T-helper 1 cell treated with Interleukin-12 subunit alpha and Interleukin-12 subunit beta and Interleukin-4 antibody, amounts not matched to agents 30 μg/mL and 1 μg/mL, for 36 hours (primary cell): ENCODE results near the gene HLA-DOB.

Experiments
- H3K27ac Mint-ChIP-seq: one replicate; pipeline ENCODE4 v1.8.0; 2021; ENCODE audit warnings: mild to moderate bottlenecking, mixed read lengths
- H3K27me3 Mint-ChIP-seq: one replicate; pipeline ENCODE4 v1.8.0; 2021; ENCODE audit warnings: low read depth, mixed read lengths
- H3K36me3 Mint-ChIP-seq: one replicate; pipeline ENCODE4 v1.8.0; 2021; ENCODE audit warnings: low read depth, mixed read lengths
- H3K4me1 Mint-ChIP-seq: one replicate; pipeline ENCODE4 v1.8.0; 2021; ENCODE audit warnings: low read depth, mixed read lengths
- H3K4me3 Mint-ChIP-seq: one replicate; pipeline ENCODE4 v1.8.0; 2021; ENCODE audit warnings: mild to moderate bottlenecking, moderate library complexity, mixed read lengths
- H3K9me3 Mint-ChIP-seq: one replicate; pipeline ENCODE4 v1.8.0; 2021; ENCODE audit warnings: mixed read lengths

The HLA-DOB gene

DNA sequence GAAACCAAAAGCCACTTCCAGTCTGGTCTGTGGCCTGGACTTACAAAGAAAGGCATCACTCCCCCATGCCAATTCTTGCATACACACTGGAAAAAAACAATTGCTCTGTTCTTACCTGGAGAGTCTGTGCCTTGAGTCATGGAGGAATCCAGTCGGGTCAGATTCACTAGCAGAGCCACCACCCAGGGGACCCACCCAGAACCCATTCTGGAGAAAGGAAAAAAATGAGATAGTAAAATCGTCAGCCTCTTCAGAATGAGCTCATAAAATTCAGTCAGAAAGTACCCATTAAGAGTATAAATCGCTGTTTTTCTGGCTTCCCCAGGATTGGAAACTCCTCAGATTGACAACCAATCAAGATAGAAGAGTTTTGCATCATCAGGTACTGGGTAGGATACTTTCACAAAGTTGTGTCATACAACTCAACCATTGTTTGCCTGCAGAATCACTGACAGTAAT, at the start of gene HLA-DOB:
HLA-DOB (minus strand) TSS at position 257 of the 459 bp plus-strand sequence; CDS start at position 206, 51 bp downstream.
- H3K27ac Mint-ChIP-seq = no peak within 1 kb of the TSS
- H3K36me3 Mint-ChIP-seq = peaks cover 13% of the 10 kb centered on the region
- H3K27me3 Mint-ChIP-seq = no peaks in the 10 kb centered on the region
- H3K9me3 Mint-ChIP-seq = no peaks in the 10 kb centered on the region
- H3K4me1 Mint-ChIP-seq = peaks cover 4% of the 10 kb centered on the region
- no peak within 1 kb of the TSS for H3K4me3 Mint-ChIP-seq

DNA sequence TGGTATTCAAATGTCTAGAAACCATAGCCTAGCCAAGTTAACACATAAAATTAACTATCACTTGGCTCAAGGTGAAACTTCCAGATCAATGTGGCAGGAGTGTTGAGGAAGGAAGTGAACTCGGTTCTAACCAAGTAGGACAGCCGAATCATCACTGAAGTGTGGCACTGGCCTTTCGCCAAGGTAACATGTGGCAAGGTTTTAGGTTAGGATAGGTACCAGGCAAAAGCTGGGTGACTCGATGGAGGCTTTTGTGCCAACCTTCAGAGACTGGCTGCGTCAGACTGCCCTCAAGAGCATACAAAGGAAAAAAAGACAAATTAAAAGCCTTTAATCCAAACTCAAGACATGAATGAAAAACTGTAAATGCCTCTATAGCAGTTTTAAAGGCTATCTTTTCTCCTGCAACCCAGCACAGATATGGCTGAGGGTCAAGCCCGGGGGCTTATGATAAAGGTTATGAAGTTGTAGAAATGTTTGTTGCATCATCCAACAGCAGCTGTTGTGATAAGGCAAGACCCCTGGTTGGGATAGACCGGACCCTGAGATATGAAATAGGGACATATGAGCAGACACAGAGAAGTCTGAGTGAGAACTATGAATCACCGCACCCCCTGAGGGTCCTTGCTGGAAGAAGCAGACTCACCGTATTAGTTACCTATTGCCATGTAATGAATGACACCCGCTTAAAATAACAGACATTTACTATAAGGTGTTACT, 49.1 kb upstream of the HLA-DOB start:
- Mint-ChIP-seq H3K27me3 (peaks cover 5% of the 10 kb centered on the region), H3K4me1 (peaks cover 35% of the 10 kb centered on the region), H3K27ac (peak overlapping the region; percentile 36), H3K4me3 (no peak overlapping the region), H3K36me3 (peaks cover 19% of the 10 kb centered on the region), H3K9me3 (no peaks in the 10 kb centered on the region)

GRCh38 chr6:32862725-32863124, 45.9 kb upstream of the HLA-DOB start:
- Mint-ChIP-seq H3K9me3 (no peaks in the 10 kb centered on the region), H3K27ac (no peak overlapping the region), H3K36me3 (peaks cover 44% of the 10 kb centered on the region), H3K4me1 (peaks cover 56% of the 10 kb centered on the region), H3K27me3 (no peaks in the 10 kb centered on the region), H3K4me3 (no peak overlapping the region)

- H3K27ac Mint-ChIP-seq = peak overlapping the region; percentile 26
- peaks cover 51% of the 10 kb centered on the region for H3K4me1 Mint-ChIP-seq
- H3K36me3 Mint-ChIP-seq = peaks cover 60% of the 10 kb centered on the region
- H3K4me3 Mint-ChIP-seq = no peak overlapping the region
- no peaks in the 10 kb centered on the region for H3K27me3 Mint-ChIP-seq
- no peaks in the 10 kb centered on the region for H3K9me3 Mint-ChIP-seq
Observed at GRCh38 chr6:32860674-32861073, 43.9 kb upstream of the HLA-DOB start.

GRCh38 chr6:32858194-32858593, 41.4 kb upstream of the HLA-DOB start:
- H3K9me3 Mint-ChIP-seq = no peaks in the 10 kb centered on the region
- peaks cover 48% of the 10 kb centered on the region for H3K4me1 Mint-ChIP-seq
- H3K27ac Mint-ChIP-seq = peak overlapping the region; percentile 4

GRCh38 chr6:32857156-32857891, 40.5 kb upstream of the HLA-DOB start:
- peak overlapping the region; percentile 12 for H3K4me3 Mint-ChIP-seq
- H3K27me3 Mint-ChIP-seq = no peaks in the 10 kb centered on the region
- H3K9me3 Mint-ChIP-seq = no peaks in the 10 kb centered on the region
- peaks cover 45% of the 10 kb centered on the region for H3K4me1 Mint-ChIP-seq
- H3K36me3 Mint-ChIP-seq = peaks cover 74% of the 10 kb centered on the region
- H3K27ac Mint-ChIP-seq = peak overlapping the region; percentile 23

More at GRCh38 chr6:32858194-32858593, 41.4 kb upstream of the HLA-DOB start:
- Mint-ChIP-seq H3K4me3 (no peak overlapping the region), H3K27me3 (no peaks in the 10 kb centered on the region), H3K36me3 (peaks cover 71% of the 10 kb centered on the region)

- Mint-ChIP-seq H3K4me3 (peak overlapping the region; percentile 95), H3K9me3 (no peaks in the 10 kb centered on the region), H3K36me3 (peaks cover 78% of the 10 kb centered on the region), H3K27me3 (no peaks in the 10 kb centered on the region), H3K27ac (peak overlapping the region; percentile 99), H3K4me1 (peaks cover 54% of the 10 kb centered on the region)
Observed at GRCh38 chr6:32855467-32856174, 38.8 kb upstream of the HLA-DOB start.

DNA sequence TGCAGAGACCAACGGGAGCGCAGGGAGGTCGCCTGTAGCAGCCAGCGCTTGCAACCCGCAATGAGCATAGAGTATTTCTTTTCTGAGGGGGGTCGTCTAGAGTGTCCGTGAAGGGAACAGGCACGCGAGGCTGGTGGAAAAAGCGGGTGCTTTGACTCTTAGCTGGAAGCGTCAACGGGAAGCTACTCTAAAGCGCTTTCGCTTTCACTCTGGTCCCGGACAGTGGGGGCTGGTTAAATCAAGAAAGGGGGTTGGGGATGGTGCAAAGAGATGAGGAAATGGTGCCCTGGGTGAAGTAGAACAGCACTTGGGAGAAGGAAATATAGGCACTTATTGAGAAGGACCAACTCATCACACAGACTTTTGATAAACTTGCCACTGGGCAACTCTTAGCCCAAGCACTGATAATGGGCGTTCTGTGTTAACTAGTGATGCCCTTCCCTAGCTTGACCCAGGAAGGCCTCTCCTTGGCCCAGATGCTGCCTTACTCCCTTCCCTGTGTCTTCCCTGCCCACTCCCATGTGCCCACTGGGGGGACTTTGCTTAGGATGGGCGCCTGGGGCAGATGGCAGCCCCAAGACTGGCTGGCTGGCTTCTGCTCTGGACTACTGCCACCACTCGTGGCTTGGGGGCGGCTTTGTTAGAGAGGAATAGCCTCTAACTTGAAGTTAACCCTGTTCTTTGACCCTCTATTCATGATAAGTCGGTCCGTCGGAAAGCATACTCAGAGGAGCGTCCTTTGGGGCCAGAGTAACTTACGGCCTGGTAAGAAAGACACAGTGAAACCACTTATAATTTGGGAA, 37.8 kb upstream of the HLA-DOB start:
- Mint-ChIP-seq H3K36me3 (peaks cover 81% of the 10 kb centered on the region), H3K4me1 (peaks cover 59% of the 10 kb centered on the region), H3K9me3 (no peaks in the 10 kb centered on the region), H3K27me3 (no peaks in the 10 kb centered on the region), H3K4me3 (peak overlapping the region; percentile 95), H3K27ac (peak overlapping the region; percentile 99)

GRCh38 chr6:32853541-32854375, 37.0 kb upstream of the HLA-DOB start, which contains the start of the genes PSMB9 and TAP1:
TSS of gene PSMB9 (plus strand) at chr6:32854192. CDS start at chr6:32854230, 38 bp downstream.
TSS of gene TAP1 (minus strand) at chr6:32853704. CDS start at chr6:32853636, 68 bp downstream.
- Mint-ChIP-seq H3K27me3 (no peaks in the 10 kb centered on the region), H3K27ac (peak within 1 kb of the TSS; percentile 99), H3K9me3 (no peaks in the 10 kb centered on the region), H3K36me3 (peaks cover 79% of the 10 kb centered on the region), H3K4me1 (peaks cover 57% of the 10 kb centered on the region), H3K4me3 (peak within 1 kb of the TSS; percentile 95)

DNA sequence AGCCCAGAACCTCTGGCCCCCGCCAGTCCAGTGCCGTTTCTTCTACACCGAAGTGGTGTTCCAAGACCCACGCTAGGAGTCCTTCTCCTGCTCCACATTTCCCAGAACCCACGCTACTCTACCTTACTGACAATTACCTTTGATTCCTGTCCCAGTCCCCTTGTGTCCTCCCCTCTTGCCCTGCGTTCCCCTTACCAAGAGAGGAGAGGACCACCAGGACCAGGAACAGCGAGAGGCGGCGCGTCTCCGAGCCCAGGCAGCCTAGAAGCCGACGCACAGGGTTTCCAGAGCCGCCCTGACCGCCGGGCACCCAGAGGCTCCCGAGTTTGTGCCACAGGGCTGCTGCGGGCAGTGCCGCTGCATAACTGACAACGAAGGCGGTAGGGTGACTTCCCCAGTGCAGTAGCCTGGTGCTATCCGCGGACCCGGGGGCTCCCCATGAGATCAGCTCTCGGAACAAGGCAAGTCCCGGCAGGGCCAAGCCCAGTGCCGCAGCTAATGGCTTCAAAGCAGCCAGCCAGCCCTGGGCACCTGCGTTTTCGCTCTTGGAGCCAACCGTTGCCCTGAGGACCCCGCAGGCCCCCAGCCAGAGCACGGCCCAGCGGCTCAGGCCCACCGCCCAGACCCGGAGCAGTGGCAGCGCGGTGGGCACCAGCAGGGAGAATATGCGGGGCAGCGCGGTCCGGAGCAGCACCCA, 36.2 kb upstream of the HLA-DOB start:
- Mint-ChIP-seq H3K36me3 (peaks cover 79% of the 10 kb centered on the region), H3K4me3 (peak overlapping the region; percentile 95), H3K9me3 (no peaks in the 10 kb centered on the region), H3K27ac (peak overlapping the region; percentile 92), H3K4me1 (peaks cover 58% of the 10 kb centered on the region), H3K27me3 (no peaks in the 10 kb centered on the region)

DNA sequence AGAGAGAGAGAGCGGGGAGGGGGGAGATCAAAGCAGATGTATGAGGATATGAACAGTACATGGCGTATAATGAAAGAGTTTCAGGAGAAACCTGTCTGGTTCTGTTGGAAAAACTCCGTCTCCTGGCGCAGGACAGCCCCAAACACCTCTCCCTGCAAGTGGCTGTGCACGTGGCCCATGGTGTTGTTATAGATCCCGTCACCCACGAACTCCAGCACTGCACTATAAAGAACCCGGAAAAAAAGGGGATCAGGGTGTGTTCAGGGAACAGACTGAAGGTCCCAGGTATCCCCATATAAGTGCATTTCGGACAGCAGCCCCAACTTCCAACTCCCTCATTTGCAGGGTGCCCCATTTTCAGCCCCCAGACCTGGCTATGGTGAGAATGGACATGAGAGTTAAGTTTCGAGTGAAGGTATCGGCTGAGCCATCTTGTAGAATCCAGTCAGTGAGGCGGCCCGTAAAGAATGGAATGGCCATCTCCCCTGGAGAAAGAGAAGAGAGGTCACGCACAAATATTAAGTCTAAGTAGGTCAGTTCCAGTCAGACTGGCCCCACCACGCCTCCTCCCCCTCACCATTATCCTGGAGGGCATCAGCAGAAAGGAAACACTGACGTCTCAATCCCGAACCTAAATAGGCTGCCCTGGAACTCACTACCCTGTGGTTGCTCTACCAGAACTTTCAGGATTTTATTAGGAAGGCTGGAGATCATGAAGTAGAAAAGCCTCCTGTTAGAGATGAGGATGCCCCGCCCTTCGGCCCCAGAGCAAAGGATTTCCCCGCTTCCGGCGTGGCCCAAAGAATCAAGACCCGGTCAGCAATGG, 35.4 kb upstream of the HLA-DOB start:
- Mint-ChIP-seq H3K9me3 (no peaks in the 10 kb centered on the region), H3K27me3 (no peaks in the 10 kb centered on the region), H3K27ac (peak overlapping the region; percentile 92), H3K4me1 (peaks cover 58% of the 10 kb centered on the region), H3K36me3 (peaks cover 79% of the 10 kb centered on the region), H3K4me3 (peak overlapping the region; percentile 95)

- Mint-ChIP-seq H3K36me3 (peaks cover 82% of the 10 kb centered on the region), H3K27me3 (no peaks in the 10 kb centered on the region), H3K4me3 (peak overlapping the region; percentile 95)
Observed at GRCh38 chr6:32851025-32851424, 34.2 kb upstream of the HLA-DOB start.

More at GRCh38 chr6:32851025-32851424, 34.2 kb upstream of the HLA-DOB start:
- H3K4me1 Mint-ChIP-seq = peaks cover 62% of the 10 kb centered on the region
- H3K27ac Mint-ChIP-seq = peak overlapping the region; percentile 92
- H3K9me3 Mint-ChIP-seq = no peaks in the 10 kb centered on the region
